WTC11 (cell line): ENCODE data around the gene CCNB3. TPM values are rescaled to one million over a fixed set of nuclear protein-coding genes. Genes with fewer than 3 reads are reported as not detected.
A peak's percentile ranks its signal among the peaks of the same experiment; 100 is the strongest.

Experiments used
- ATAC-seq: fragments of 200-7000 bp; cut with Tn5 transposase; 2 replicates; pipeline ENCODE4 v1.10.0; 2021; ENCODE audit warnings: mild to moderate bottlenecking, moderate library complexity
- Bru-seq: library from RNA; stranded (reverse); fragments of 400-500 nt; gene quantifications from one replicate; lab custom pipeline; 2021; lab: Mats Ljungman, UMichigan
- CTCF ChIA-PET: fragments of 300-600 bp; sonication (Branson Sonifier 250); formaldehyde crosslinking; loops from one replicate; lab custom pipeline; 2021; ENCODE audit warnings: antibody characterized with exemption; lab: Charles Lee
- POLR2A ChIA-PET: fragments of 350-600 bp; sonication (Branson Sonifier 250); formaldehyde crosslinking; loops from one replicate; lab custom pipeline; 2021; ENCODE audit warnings: antibody characterized with exemption; lab: Charles Lee
- DNase-seq: peaks from one replicate; pipeline ENCODE4 v3.0.0; 2021; ENCODE audit warnings: low spot score
- H3K27ac Mint-ChIP-seq: 2 replicates; pipeline ENCODE4 v1.8.0; 2021; ENCODE audit warnings: mixed read lengths
- H3K27me3 Mint-ChIP-seq: 2 replicates; pipeline ENCODE4 v1.8.0; 2021; ENCODE audit warnings: low read depth, mild to moderate bottlenecking, moderate library complexity, mixed read lengths
- H3K36me3 Mint-ChIP-seq: 2 replicates; pipeline ENCODE4 v1.8.0; 2021; ENCODE audit warnings: mixed read lengths
- H3K4me1 Mint-ChIP-seq: 2 replicates; pipeline ENCODE4 v1.8.0; 2022; ENCODE audit warnings: mixed read lengths
- H3K4me3 Mint-ChIP-seq: 2 replicates; pipeline ENCODE4 v1.8.0; 2021; ENCODE audit warnings: mild to moderate bottlenecking, moderate library complexity, mixed read lengths
- H3K9me3 Mint-ChIP-seq: 2 replicates; pipeline ENCODE4 v1.8.0; 2021; ENCODE audit warnings: mixed read lengths
- ATF3 ChIP-seq: sonication (generic); formaldehyde crosslinking; conservative IDR thresholded peaks from 2 replicates; pipeline ENCODE4 v1.8.1; 2022; ENCODE audit warnings: mild to moderate bottlenecking, missing genetic modification reagents
- CTCF ChIP-seq: fragments of 200-600 bp; IDR thresholded peaks from 2 replicates; pipeline ENCODE4 v1.8.0; 2022; ENCODE audit warnings: antibody characterized with exemption
- ELF4 ChIP-seq: sonication (generic); formaldehyde crosslinking; IDR thresholded peaks from 2 replicates; pipeline ENCODE4 v1.8.1; 2022; ENCODE audit warnings: low read depth, mild to moderate bottlenecking, moderate library complexity, missing genetic modification reagents
- GABPB1 ChIP-seq: sonication (generic); formaldehyde crosslinking; IDR thresholded peaks from 2 replicates; pipeline ENCODE4 v1.8.1; 2023; ENCODE audit warnings: mild to moderate bottlenecking, missing genetic modification reagents
- NFATC4 ChIP-seq: fragments of 250-450 bp; sonication (Bioruptor Pico); IDR thresholded peaks from 2 replicates; pipeline ENCODE4 v1.9.0; 2021; ENCODE audit warnings: mild to moderate bottlenecking
- SP1 ChIP-seq: sonication (generic); formaldehyde crosslinking; conservative IDR thresholded peaks from 2 replicates; pipeline ENCODE4 v1.8.1; 2022; ENCODE audit warnings: missing genetic modification reagents
- TEAD4 ChIP-seq: sonication (generic); formaldehyde crosslinking; IDR thresholded peaks from 2 replicates; pipeline ENCODE4 v1.8.0; 2022; ENCODE audit warnings: mild to moderate bottlenecking, missing genetic modification reagents
- USF1 ChIP-seq: sonication (generic); formaldehyde crosslinking; IDR thresholded peaks from 2 replicates; pipeline ENCODE4 v1.8.0; 2022; ENCODE audit warnings: mild to moderate bottlenecking, missing genetic modification reagents
- USF2 ChIP-seq: sonication (generic); formaldehyde crosslinking; IDR thresholded peaks from 2 replicates; pipeline ENCODE4 v1.8.1; 2023; ENCODE audit warnings: mild to moderate bottlenecking, missing genetic modification reagents, moderate library complexity
- ZNF219 ChIP-seq: sonication (generic); formaldehyde crosslinking; IDR thresholded peaks from 2 replicates; pipeline ENCODE4 v1.8.0; 2023; ENCODE audit warnings: missing genetic modification reagents, mild to moderate bottlenecking, borderline replicate concordance
- ZNF263 ChIP-seq: sonication (generic); formaldehyde crosslinking; IDR thresholded peaks from 2 replicates; pipeline ENCODE4 v1.8.1; 2022; ENCODE audit warnings: low read depth, mild to moderate bottlenecking, moderate library complexity, missing genetic modification reagents
- ZNF423 ChIP-seq: fragments of 250-450 bp; sonication (Bioruptor Pico); IDR thresholded peaks from 2 replicates; pipeline ENCODE4 v2.1.2; 2022; ENCODE audit warnings: mild to moderate bottlenecking, moderate library complexity
- ZNF425 ChIP-seq: fragments of 250-450 bp; sonication (Bioruptor Pico); conservative IDR thresholded peaks from 2 replicates; pipeline ENCODE4 v1.9.0; 2021; ENCODE audit warnings: mild to moderate bottlenecking
- ZSCAN18 ChIP-seq: fragments of 250-450 bp; sonication (Bioruptor Pico); IDR thresholded peaks from 2 replicates; pipeline ENCODE4 v2.1.2; 2022; ENCODE audit warnings: mild to moderate bottlenecking, moderate library complexity
- long read RNA-seq, 3 experiments: library from RNA in 1 of 3; library from capped mRNA in 1 of 3; library from polyadenylated mRNA in 1 of 3; unstranded in 2 of 3; stranded (forward) in 1 of 3; transcript quantifications; one replicate each; pipeline ENCODE4 v2.0.0, GENCODE V29; 2021
- total RNA-seq: library from RNA; stranded (reverse); gene quantifications from 3 replicates; pipeline ENCODE4 v1.2.3, GENCODE V29; 2021

Gene CCNB3
- total RNA-seq (0.13 to 0.85 TPM (median 0.34 TPM) in 3 replicates), Bru-seq, nascent RNA (percentile 7 among the genes with signal in this experiment)
- long read RNA-seq, experiment 1, partial matches to known transcripts: 0 of 1 reads
- long read RNA-seq, experiment 1, other reads (novel, unspliced or antisense): 1 of 1 reads
- long read RNA-seq, experiment 2: 0 reads
- long read RNA-seq, experiment 3: 0 reads

GRCh38 chrX:50204364-50204899, at the start of gene CCNB3:
Gene CCNB3 (plus strand): TSS chrX:50204765. CDS start chrX:50285164, 80,399 bp downstream.
- peak within 1 kb of the TSS; percentile 62; the same call in 1 of the 2 replicates for H3K27ac Mint-ChIP-seq
- peaks cover 14% of the 10 kb centered on the region for H3K4me1 Mint-ChIP-seq
- ChIA-PET CTCF (interaction anchor here (0.7 to 1.1 kb wide), 3 partner anchors 104 to 326 kb away, joined by 3 to 14 read pairs (median 8); partner anchors contain the start of gene USP27X), POLR2A (no interaction called here)
- ATAC-seq: peak; percentile 79
- peak; percentile 54 for DNase-seq
- H3K36me3 Mint-ChIP-seq: no peaks in the 10 kb centered on the region
- H3K9me3 Mint-ChIP-seq: no peaks in the 10 kb centered on the region
- peak within 1 kb of the TSS; percentile 58 for H3K4me3 Mint-ChIP-seq
- no peaks in the 10 kb centered on the region; the same call in 1 of the 2 replicates for H3K27me3 Mint-ChIP-seq
- peak; percentile 54 for TF ChIP-seq CTCF
- TF ChIP-seq USF1 (CRISPR knock-in tag): peak; percentile 77
- no peak for TF ChIP-seq GABPB1 (CRISPR knock-in tag)
- peak; percentile 78 for TF ChIP-seq USF2 (CRISPR knock-in tag)

- Mint-ChIP-seq H3K4me3 (no peak overlapping the region), H3K27me3 (no peaks in the 10 kb centered on the region), H3K9me3 (peaks cover 14% of the 10 kb centered on the region), H3K27ac (no peak overlapping the region), H3K4me1 (no peaks in the 10 kb centered on the region), H3K36me3 (0 out of 2 replicates have a peak, but pooled peaks cover 2% of the 10 kb centered on the region)
- ChIA-PET POLR2A (no interaction called here), CTCF (no interaction called here)
- ATAC-seq (no peak), DNase-seq (no peak)
- TF ChIP-seq NFATC4: no peak
- TF ChIP-seq ZNF219: no peak
- TF ChIP-seq ELF4 (CRISPR knock-in tag): no peak
- TF ChIP-seq ZNF425 (CRISPR knock-in tag): no peak
- TF ChIP-seq SP1: no peak
- no peak for TF ChIP-seq ZNF263 (CRISPR knock-in tag)
- TF ChIP-seq ZNF423 (CRISPR knock-in tag): no peak
- no peak for TF ChIP-seq ATF3 (CRISPR knock-in tag)
- TF ChIP-seq ZSCAN18 (CRISPR knock-in tag): no peak
- TF ChIP-seq TEAD4 (CRISPR knock-in tag): no peak
- TF ChIP-seq, all 79 proteins: peak for 0
Measured at GRCh38 chrX:50157545-50158135, 46.9 kb upstream of the CCNB3 start.
